IMR-90 (cell line): ENCODE data around the gene PTPMT1. TPM values are rescaled to one million over a fixed set of nuclear protein-coding genes. Genes with fewer than 3 reads are reported as not detected.

Experiments
- ATAC-seq: fragments of 200-7000 bp; cut with Tn5 transposase; 2 replicates; pipeline ENCODE4 v1.9.1; 2020; ENCODE audit warnings: low read depth, mild to moderate bottlenecking, moderate library complexity
- BruUV-seq: library from RNA; stranded (reverse); fragments of 400-500 nt; replicated peaks from 2 replicates; lab custom pipeline; 2021; lab: Mats Ljungman, UMichigan
- CTCF ChIA-PET: fragments of 300-600 bp; formaldehyde crosslinking; extraction: SDS; loops from one replicate; lab custom pipeline; 2021; ENCODE audit warnings: antibody characterized with exemption; lab: Yijun Ruan, JAX
- POLR2A ChIA-PET: fragments of 300-600 bp; sonication (Branson Sonifier 250); formaldehyde crosslinking; loops from one replicate; lab custom pipeline; 2022; ENCODE audit warnings: antibody characterized with exemption; ENCODE audit not compliant: unreplicated experiment; lab: Charles Lee
- DNase-seq: peaks from one replicate; pipeline ENCODE4 v3.0.0; 2013
- H2AFZ ChIP-seq: replicated peaks from 2 replicates; pipeline ENCODE3; 2013; ENCODE audit warnings: low read length, mild to moderate bottlenecking; ENCODE audit not compliant: poor library complexity
- H2AK5ac ChIP-seq: 2 replicates; pipeline ENCODE4 v1.6.1; 2013; ENCODE audit warnings: low read depth, low read length, inconsistent platforms
- H2AK9ac ChIP-seq: replicated peaks from 2 replicates; pipeline ENCODE3; 2013; ENCODE audit warnings: mild to moderate bottlenecking, low read depth, low read length, moderate library complexity; ENCODE audit not compliant: poor library complexity
- H2BK120ac ChIP-seq: 2 replicates; pipeline ENCODE4 v1.6.1; 2013; ENCODE audit warnings: low read depth, low read length, inconsistent platforms
- H2BK15ac ChIP-seq: 3 replicates; pipeline ENCODE4 v1.6.1; 2013; ENCODE audit warnings: low read depth, low read length, inconsistent platforms
- H2BK20ac ChIP-seq: 2 replicates; pipeline ENCODE4 v1.6.1; 2013; ENCODE audit warnings: low read depth, mild to moderate bottlenecking, inconsistent platforms, low read length, moderate library complexity
- H2BK5ac ChIP-seq: 2 replicates; pipeline ENCODE4 v1.6.1; 2013; ENCODE audit warnings: mild to moderate bottlenecking, low read depth, low read length, inconsistent platforms; ENCODE audit not compliant: poor library complexity, severe bottlenecking
- H3K14ac ChIP-seq: replicated peaks from 2 replicates; pipeline ENCODE4 v1.6.1; 2013; ENCODE audit warnings: low read depth, low read length, inconsistent platforms
- H3K18ac ChIP-seq: 2 replicates; pipeline ENCODE4 v1.6.1; 2013; ENCODE audit warnings: low read depth, low read length, control low read depth
- H3K23ac ChIP-seq: 2 replicates; pipeline ENCODE4 v1.6.1; 2013; ENCODE audit warnings: low read depth, low read length, inconsistent platforms
- H3K27ac ChIP-seq: 2 replicates; pipeline ENCODE4 v1.5.1; 2013; ENCODE audit warnings: mild to moderate bottlenecking, control low read depth, low read length; ENCODE audit not compliant: insufficient read depth
- H3K27me3 ChIP-seq: 2 replicates; pipeline ENCODE4 v1.6.1; 2013; ENCODE audit warnings: low read length; ENCODE audit not compliant: control insufficient read depth, insufficient read depth
- H3K36me3 ChIP-seq: 2 replicates; pipeline ENCODE4 v1.6.1; 2013; ENCODE audit warnings: low read length, mixed read lengths; ENCODE audit not compliant: control insufficient read depth, insufficient read depth
- H3K4ac ChIP-seq: 2 replicates; pipeline ENCODE4 v1.6.1; 2013; ENCODE audit warnings: low read depth, low read length, inconsistent platforms
- H3K4me1 ChIP-seq: 2 replicates; pipeline ENCODE4 v1.6.1; 2013; ENCODE audit warnings: low read length, mixed read lengths; ENCODE audit not compliant: control insufficient read depth, insufficient read depth
- H3K4me2 ChIP-seq: 2 replicates; pipeline ENCODE4 v1.6.1; 2013; ENCODE audit warnings: low read depth, mild to moderate bottlenecking, control low read depth, low read length, moderate library complexity
- H3K4me3 ChIP-seq: 2 replicates; pipeline ENCODE4 v1.5.1; 2013; ENCODE audit warnings: low read depth, mild to moderate bottlenecking, control low read depth, low read length, moderate library complexity; ENCODE audit not compliant: insufficient read depth
- H3K56ac ChIP-seq: 2 replicates; pipeline ENCODE4 v1.6.1; 2013; ENCODE audit warnings: low read length, inconsistent platforms; ENCODE audit not compliant: insufficient read depth; ENCODE audit errors: extremely low read depth
- H3K79me1 ChIP-seq, 2 experiments: 2 replicates each; pipeline ENCODE4 v1.6.1; 2013; ENCODE audit warnings: low read length in 2 of 2, inconsistent platforms in 1 of 2, low read depth in 1 of 2
- H3K9ac ChIP-seq: 2 replicates; pipeline ENCODE4 v1.6.1; 2013; ENCODE audit warnings: low read depth, low read length, control low read depth
- H3K9me1 ChIP-seq: 2 replicates; pipeline ENCODE4 v1.6.1; 2013; ENCODE audit warnings: low read length, inconsistent platforms; ENCODE audit not compliant: insufficient read depth
- H3K9me3 ChIP-seq: 2 replicates; pipeline ENCODE4 v1.6.1; 2013; ENCODE audit warnings: low read length; ENCODE audit not compliant: control insufficient read depth, insufficient read depth
- H4K20me1 ChIP-seq: 2 replicates; pipeline ENCODE4 v1.6.1; 2013; ENCODE audit warnings: low read length, inconsistent platforms; ENCODE audit not compliant: insufficient read depth
- H4K5ac ChIP-seq: 2 replicates; pipeline ENCODE4 v1.6.1; 2013; ENCODE audit warnings: mild to moderate bottlenecking, low read depth, low read length, control low read depth
- H4K8ac ChIP-seq, 2 experiments: 2 replicates each; pipeline ENCODE4 v1.6.1; 2013; ENCODE audit warnings: low read depth in 2 of 2, low read length in 2 of 2, control low read depth in 1 of 2, inconsistent platforms in 1 of 2
- H4K91ac ChIP-seq: 2 replicates; pipeline ENCODE4 v1.6.1; 2013; ENCODE audit warnings: low read depth, low read length, inconsistent platforms; ENCODE audit not compliant: insufficient read depth
- BHLHE40 ChIP-seq: fragments of 150-350 bp; IDR thresholded peaks from 2 replicates; pipeline ENCODE4 v1.6.1; 2016; ENCODE audit warnings: mild to moderate bottlenecking, low read depth, low read length
- CEBPB ChIP-seq: IDR thresholded peaks from 2 replicates; pipeline ENCODE4 v1.6.1; 2012; ENCODE audit warnings: low read depth, low read length, improper control_type of control experiment
- CHD1 ChIP-seq: IDR thresholded peaks from 2 replicates; pipeline ENCODE4 v1.6.1; 2012; ENCODE audit warnings: low read depth, low read length, improper control_type of control experiment
- CTCF ChIP-seq: conservative IDR thresholded peaks from 2 replicates; pipeline ENCODE4 v1.5.1; 2012; ENCODE audit warnings: mild to moderate bottlenecking, low read depth, low read length, improper control_type of control experiment
- ELK1 ChIP-seq: fragments of 150-350 bp; IDR thresholded peaks from 2 replicates; pipeline ENCODE4 v1.6.1; 2016; ENCODE audit warnings: low read depth, mild to moderate bottlenecking, low read length, moderate library complexity, borderline replicate concordance
- FOS ChIP-seq: fragments of 150-350 bp; IDR thresholded peaks from 2 replicates; pipeline ENCODE4 v1.6.1; 2016; ENCODE audit warnings: low read depth, low read length
- MAZ ChIP-seq: IDR thresholded peaks from 2 replicates; pipeline ENCODE4 v1.6.1; 2012; ENCODE audit warnings: low read depth, mild to moderate bottlenecking, low read length, improper control_type of control experiment, moderate library complexity, borderline replicate concordance
- MXI1 ChIP-seq: IDR thresholded peaks from 2 replicates; pipeline ENCODE4 v1.6.1; 2012; ENCODE audit warnings: low read depth, mild to moderate bottlenecking, low read length, moderate library complexity, borderline replicate concordance
- NFE2L2 ChIP-seq: fragments of 150-350 bp; IDR thresholded peaks from 2 replicates; pipeline ENCODE4 v1.6.1; 2016; ENCODE audit warnings: low read depth, mild to moderate bottlenecking, low read length
- POLR2A ChIP-seq: IDR thresholded peaks from 2 replicates; pipeline ENCODE4 v1.6.1; 2012; ENCODE audit warnings: mild to moderate bottlenecking, low read depth, low read length
- RAD21 ChIP-seq: IDR thresholded peaks from 2 replicates; pipeline ENCODE4 v1.6.1; 2012; ENCODE audit warnings: low read length, improper control_type of control experiment
- RCOR1 ChIP-seq: IDR thresholded peaks from 2 replicates; pipeline ENCODE4 v1.6.1; 2012; ENCODE audit warnings: mild to moderate bottlenecking, low read length, improper control_type of control experiment; ENCODE audit not compliant: insufficient replicate concordance
- RFX5 ChIP-seq: IDR thresholded peaks from 2 replicates; pipeline ENCODE4 v1.8.0; 2012; ENCODE audit warnings: low read depth, mild to moderate bottlenecking, low read length, moderate library complexity
- SMC3 ChIP-seq: fragments of 150-350 bp; IDR thresholded peaks from 2 replicates; pipeline ENCODE4 v1.6.1; 2016; ENCODE audit warnings: low read depth, mild to moderate bottlenecking, antibody characterized with exemption, low read length, moderate library complexity
- USF2 ChIP-seq: fragments of 150-350 bp; IDR thresholded peaks from 2 replicates; pipeline ENCODE4 v1.6.1; 2017; ENCODE audit warnings: mild to moderate bottlenecking, antibody characterized with exemption, low read length, low read depth
- WGBS, 2 experiments: methylation state at CpG; one replicate each; pipeline versions ENCODE4 v1.1.5 to v1.1.7; 2013; ENCODE audit warnings: missing lambda C conversion rate in 2 of 2; ENCODE audit not compliant: insufficient read length in 1 of 2; ENCODE audit errors: extremely low coverage in 2 of 2; 5-methylcytosine and 5-hydroxymethylcytosine counted together
- dilution Hi-C: fragments of 300-500 bp; cut with HindIII; formaldehyde crosslinking; loops from one replicate; pipeline ENCODE4 v1.14.3; 2018; ENCODE audit warnings: low sequenced_read_pairs; ENCODE audit not compliant: unreplicated experiment
- in situ Hi-C: fragments of 300-500 bp; cut with MboI; formaldehyde crosslinking; loops from 3 replicates; pipeline ENCODE4 v1.14.3; 2019; ENCODE audit warnings: low sequenced_read_pairs, inconsistent platforms, mixed read lengths
- intact Hi-C: fragments of 100-400 bp; cut with micrococcal nuclease; formaldehyde crosslinking; loops from 2 replicates; pipeline ENCODE4 v1.10.0; 2022
- polyA plus RNA-seq, 3 experiments: library from polyadenylated mRNA; depleted of rRNA; stranded (reverse); fragments of >200 nt; gene quantifications; 2 replicates each; pipeline ENCODE4 v1.2.3, GENCODE V29; 2012; ENCODE audit warnings: low replicate concordance in 1 of 3
- total RNA-seq: library from RNA; depleted of rRNA; stranded (reverse); fragments of >200 nt; gene quantifications from 2 replicates; pipeline ENCODE4 v1.2.3, GENCODE V29; 2012

Gene PTPMT1
- total and polyA plus RNA-seq, 2 of the 4 experiments (the other 2 are of a cell fraction) = 51.6 to 55.0 TPM

- ChIA-PET POLR2A (no interaction called here), CTCF (interaction anchor here (2.1 kb wide), 1 partner anchor 35 kb away, joined by 5 read pairs; no protein-coding TSS in a partner anchor)
- Histone ChIP-seq H3K27me3 (no peaks in the 10 kb centered on the region), H3K4me1 (peaks cover 16% of the 10 kb centered on the region), H3K18ac (no peak overlapping the region), H3K14ac (no peak overlapping the region), H2BK5ac (no peak overlapping the region), H4K91ac (no peak overlapping the region), H2BK15ac (no peak overlapping the region), H3K36me3 (no peaks in the 10 kb centered on the region; the same call in 1 of the 2 replicates), H3K27ac (no peak overlapping the region), H3K9me3 (no peaks in the 10 kb centered on the region), H2BK120ac (no peak overlapping the region), H4K20me1 (peaks cover 78% of the 10 kb centered on the region), H3K56ac (no peak overlapping the region), H3K9me1 (peaks cover 12% of the 10 kb centered on the region), H2AFZ (no peak overlapping the region), H2BK20ac (no peak overlapping the region), H4K8ac (no peak overlapping the region), H2AK5ac (no peak overlapping the region), H3K79me1 (peaks cover 23 to 72% of the 10 kb centered on the region in 2 experiments), H3K4me2 (no peak overlapping the region), H3K23ac (no peak overlapping the region), H3K9ac (no peak overlapping the region), H3K4me3 (no peak overlapping the region), H2AK9ac (no peak overlapping the region), H4K5ac (no peak overlapping the region), H3K4ac (no peak overlapping the region)
- BruUV-seq = no TSS peak
- dilution Hi-C loops = no loop called here
- intact Hi-C loops = no loop called here
- ATAC-seq (no peak), DNase-seq (no peak)
- in situ Hi-C loops = no loop called here
- 100% methylated on average over 3 of the region's 10 CpGs; no CpG with 5 or more reads in 1 of the 2 experiments for WGBS, 2 experiments
- TF ChIP-seq RCOR1 = no peak
- TF ChIP-seq RFX5 = no peak
- no peak for TF ChIP-seq USF2
- TF ChIP-seq FOS = no peak
- no peak for TF ChIP-seq CHD1
- TF ChIP-seq CEBPB = no peak
- TF ChIP-seq MAZ = no peak
- no peak for TF ChIP-seq MXI1
- TF ChIP-seq SMC3 = no peak
- no peak for TF ChIP-seq CTCF
- TF ChIP-seq RAD21 = no peak
- no peak for TF ChIP-seq POLR2A
- no peak for TF ChIP-seq ELK1
- no peak for TF ChIP-seq NFE2L2
- TF ChIP-seq BHLHE40 = no peak
These were observed 48.2 kb upstream of the PTPMT1 start for GRCh38 chr11:47516984-47517853.
